LNCaP clone FGC (cell line): Measurements from ENCODE around the gene SGTA.

ENCODE experiments used
- DNase-seq: peaks from one replicate; pipeline ENCODE4 v3.0.0-alpha.2; 2011; ENCODE audit warnings: low read depth
- H3K4me3 ChIP-seq: 2 replicates; pipeline ENCODE4 v1.5.1; 2011; ENCODE audit warnings: mild to moderate bottlenecking, low read depth, low read length, control low read depth
- CTCF ChIP-seq: IDR thresholded peaks from 2 replicates; pipeline ENCODE4 v1.5.1; 2012; ENCODE audit warnings: mild to moderate bottlenecking; ENCODE audit not compliant: control insufficient read depth, insufficient read depth; ENCODE audit errors: extremely low read depth

The SGTA gene

GRCh38 chr19:2813235-2814160 lies 30.4 kb upstream of the SGTA start:
- no peak for DNase-seq
- TF ChIP-seq CTCF = no peak
- no peak overlapping the region for H3K4me3 ChIP-seq

- no peak for TF ChIP-seq CTCF
- H3K4me3 ChIP-seq = no peak overlapping the region
- DNase-seq = no peak
Observed at GRCh38 chr19:2812414-2813234, 29.6 kb upstream of the SGTA start.

GRCh38 chr19:2811735-2812413 lies 28.8 kb upstream of the SGTA start:
- TF ChIP-seq CTCF = no peak
- no peak overlapping the region for H3K4me3 ChIP-seq
- no peak for DNase-seq

- H3K4me3 ChIP-seq = no peak overlapping the region
- DNase-seq = no peak
- TF ChIP-seq CTCF = no peak
Observed at GRCh38 chr19:2811221-2811722, 28.2 kb upstream of the SGTA start.

GRCh38 chr19:2810141-2811091 lies 27.3 kb upstream of the SGTA start:
- no peak for DNase-seq
- H3K4me3 ChIP-seq = no peak overlapping the region
- no peak for TF ChIP-seq CTCF
